Activated naive CD4-positive, alpha-beta T cell treated with Interleukin-2 at 50 U/mL for 16 hours (primary cell): ENCODE results near the gene RUFY4.

Experiments used
- DNase-seq: peaks from one replicate; pipeline ENCODE4 v3.0.0-alpha.2; 2020

RUFY4 gene

GRCh38 chr2:218068721-218069334 is at the start of gene RUFY4:
RUFY4 (plus strand) TSS chr2:218069253; CDS start chr2:218070606, 1,353 bp downstream.
- DNase-seq, result peak; percentile 60

GRCh38 chr2:218019411-218020060 is 49.5 kb upstream of the RUFY4 start:
- DNase-seq, result no peak

GRCh38 chr2:218020281-218020680 is 48.8 kb upstream of the RUFY4 start:
- no peak for DNase-seq

- DNase-seq, result no peak
Measured at GRCh38 chr2:218020966-218021535, 48.0 kb upstream of the RUFY4 start.

- DNase-seq, result no peak
Measured at GRCh38 chr2:218021536-218022071, 47.4 kb upstream of the RUFY4 start.

- DNase-seq, result no peak
Measured at GRCh38 chr2:218022131-218022850, 46.8 kb upstream of the RUFY4 start.

GRCh38 chr2:218022851-218023530 is 46.1 kb upstream of the RUFY4 start:
- DNase-seq, result no peak

GRCh38 chr2:218023636-218024035 is 45.4 kb upstream of the RUFY4 start:
- DNase-seq, result no peak

- DNase-seq, result no peak
Measured at GRCh38 chr2:218024336-218024735, 44.7 kb upstream of the RUFY4 start.

- DNase-seq, result no peak
Measured at GRCh38 chr2:218024871-218025270, 44.2 kb upstream of the RUFY4 start.

- DNase-seq, result no peak
Measured at GRCh38 chr2:218026244-218026643, 42.8 kb upstream of the RUFY4 start.

GRCh38 chr2:218026676-218027425 is 42.2 kb upstream of the RUFY4 start:
- DNase-seq, result no peak

GRCh38 chr2:218027426-218028188 is 41.4 kb upstream of the RUFY4 start:
- DNase-seq, result no peak

- no peak for DNase-seq
Measured at GRCh38 chr2:218028189-218028495, 40.9 kb upstream of the RUFY4 start.

GRCh38 chr2:218028562-218029348 is 40.3 kb upstream of the RUFY4 start:
- DNase-seq, result no peak

GRCh38 chr2:218029366-218030360 is 39.4 kb upstream of the RUFY4 start:
- no peak for DNase-seq

GRCh38 chr2:218030409-218031195 is 38.5 kb upstream of the RUFY4 start:
- no peak for DNase-seq

GRCh38 chr2:218031261-218031660 is 37.8 kb upstream of the RUFY4 start:
- DNase-seq, result no peak
